Caco-2 (cell line): ENCODE measurements around the gene DPP3. TPM values are rescaled to one million over a fixed set of nuclear protein-coding genes. Genes with fewer than 3 reads are reported as not detected.
A peak's percentile ranks its signal among the peaks of the same experiment; 100 is the strongest.

Experiments used
- BruUV-seq: library from RNA; stranded (reverse); fragments of 400-500 nt; replicated peaks from 2 replicates; lab custom pipeline; 2021; lab: Mats Ljungman, UMichigan
- CTCF ChIA-PET: fragments of 300-600 bp; sonication (Branson Sonifier 250); formaldehyde crosslinking; loops from one replicate; lab custom pipeline; 2022; ENCODE audit warnings: antibody characterized with exemption; lab: Charles Lee
- POLR2A ChIA-PET: fragments of 300-600 bp; sonication (Branson Sonifier 250); formaldehyde crosslinking; loops from one replicate; lab custom pipeline; 2022; ENCODE audit warnings: antibody characterized with exemption; lab: Charles Lee
- DNase-seq, 2 experiments: peaks; one replicate each; pipeline versions ENCODE4 v3.0.0 to v3.0.0-alpha.2; 2020 to 2022
- H3K27me3 ChIP-seq: replicated peaks from 2 replicates; pipeline ENCODE4 v1.6.0; 2011; ENCODE audit warnings: low read length; ENCODE audit not compliant: control insufficient read depth, insufficient read depth
- H3K36me3 ChIP-seq: 2 replicates; pipeline ENCODE4 v1.5.1; 2011; ENCODE audit warnings: low read length; ENCODE audit not compliant: control insufficient read depth, insufficient read depth
- H3K4me1 ChIP-seq: fragments of 250-450 bp; sonication (Bioruptor Pico); 2 replicates; pipeline ENCODE4 v1.5.1; 2020; ENCODE audit warnings: mild to moderate bottlenecking
- H3K4me3 ChIP-seq: 2 replicates; pipeline ENCODE4 v1.5.1; 2011; ENCODE audit warnings: low read depth, mild to moderate bottlenecking, control low read depth, low read length
- H3K9me3 ChIP-seq: fragments of 250-450 bp; sonication (Bioruptor Pico); 2 replicates; pipeline ENCODE4 v1.5.1; 2020; ENCODE audit warnings: mild to moderate bottlenecking, moderate library complexity
- H3K27ac Mint-ChIP-seq: one replicate; pipeline ENCODE4 v1.8.0; 2022; ENCODE audit warnings: mixed read lengths; ENCODE audit not compliant: unreplicated experiment
- H3K27me3 Mint-ChIP-seq: one replicate; pipeline ENCODE4 v1.8.0; 2022; ENCODE audit warnings: mixed read lengths; ENCODE audit not compliant: insufficient read depth, unreplicated experiment
- H3K36me3 Mint-ChIP-seq: one replicate; pipeline ENCODE4 v1.8.0; 2022; ENCODE audit warnings: mild to moderate bottlenecking, mixed read lengths; ENCODE audit not compliant: insufficient read depth, unreplicated experiment
- H3K4me1 Mint-ChIP-seq: one replicate; pipeline ENCODE4 v1.8.0; 2022; ENCODE audit warnings: low read depth, mixed read lengths; ENCODE audit not compliant: unreplicated experiment
- H3K4me3 Mint-ChIP-seq: one replicate; pipeline ENCODE4 v1.8.0; 2022; ENCODE audit warnings: mild to moderate bottlenecking, moderate library complexity, mixed read lengths; ENCODE audit not compliant: unreplicated experiment
- H3K9me3 Mint-ChIP-seq: one replicate; pipeline ENCODE4 v1.8.0; 2022; ENCODE audit warnings: mixed read lengths; ENCODE audit not compliant: unreplicated experiment
- CTCF ChIP-seq, 2 experiments: fragments of 200-600 bp in 1 of 2; IDR thresholded peaks; 1 replicate in 1 of 2; 2 replicates in 1 of 2; pipeline versions ENCODE4 v1.5.1 to v1.8.0; 2011 to 2022; ENCODE audit warnings: antibody characterized with exemption in 1 of 2, control low read depth in 1 of 2, inconsistent platforms in 1 of 2, low read depth in 1 of 2, low read length in 1 of 2, mild to moderate bottlenecking in 1 of 2, moderate library complexity in 1 of 2; ENCODE audit not compliant: insufficient read depth in 1 of 2, severe bottlenecking in 1 of 2, unreplicated experiment in 1 of 2
- intact Hi-C: fragments of 100-400 bp; cut with micrococcal nuclease; formaldehyde crosslinking; loops from one replicate; pipeline ENCODE4 v1.10.0; 2022; ENCODE audit not compliant: unreplicated experiment
- total RNA-seq: library from RNA; stranded (reverse); gene quantifications from 2 replicates; pipeline ENCODE4 v1.2.3, GENCODE V29; 2022

Gene DPP3
- total RNA-seq, 1 experiment from 2014 or later, result 106 TPM

- Histone ChIP-seq H3K27me3 (no peaks in the 10 kb centered on the region; the same call in 1 of the 2 replicates), H3K9me3 (peaks cover 3% of the 10 kb centered on the region; the same call in 1 of the 2 replicates), H3K4me3 (peak overlapping the region; percentile 66), H3K36me3 (no peaks in the 10 kb centered on the region), H3K4me1 (peaks cover 19% of the 10 kb centered on the region)
- intact Hi-C loops, result no loop called here
- H3K4me1 Mint-ChIP-seq, result peaks cover 17% of the 10 kb centered on the region
- H3K27me3 Mint-ChIP-seq, result no peaks in the 10 kb centered on the region
- CTCF ChIA-PET, result interaction anchor here (1.1 to 3.9 kb wide), 6 partner anchors 9 to 210 kb away, joined by 3 to 65 read pairs (median 14); partner anchors contain the start of genes DPP3, MRPL11 and RBM4B
- no peak for TF ChIP-seq CTCF (IDR thresholded peaks at IDR 0.05; ENCODE audit: insufficient read depth in 1 of 2, low read depth in 1 of 2, low read length in 1 of 2, severe bottlenecking in 1 of 2, unreplicated experiment in 1 of 2)
- POLR2A ChIA-PET, result interaction anchor here (0.9 to 1.6 kb wide), 3 partner anchors 12 to 171 kb away, joined by 3 to 57 read pairs (median 4); partner anchors contain the start of genes DPP3, MRPL11 and RBM4
- H3K27ac Mint-ChIP-seq, result peak overlapping the region; percentile 12
- no TSS peak for BruUV-seq
- peak in 1 of 2 experiments; percentile 57 for DNase-seq
- H3K36me3 Mint-ChIP-seq, result peaks cover 11% of the 10 kb centered on the region
- H3K4me3 Mint-ChIP-seq, result peak overlapping the region; percentile 90
- H3K9me3 Mint-ChIP-seq, result peaks cover 9% of the 10 kb centered on the region
Measured at GRCh38 chr11:66467756-66468155, 12.5 kb upstream of the DPP3 start.

GRCh38 chr11:66468691-66469090 is 11.5 kb upstream of the DPP3 start:
- Mint-ChIP-seq H3K4me3 (peak overlapping the region; percentile 90), H3K27me3 (no peaks in the 10 kb centered on the region), H3K4me1 (peaks cover 17% of the 10 kb centered on the region), H3K9me3 (peaks cover under 1% of the 10 kb centered on the region), H3K27ac (no peak overlapping the region), H3K36me3 (peaks cover 13% of the 10 kb centered on the region)
- Histone ChIP-seq H3K36me3 (no peaks in the 10 kb centered on the region), H3K27me3 (no peaks in the 10 kb centered on the region; the same call in 1 of the 2 replicates), H3K4me3 (no peak overlapping the region), H3K4me1 (peaks cover 19% of the 10 kb centered on the region), H3K9me3 (no peaks in the 10 kb centered on the region)
- ChIA-PET POLR2A (interaction anchor here (1.2 kb wide), 1 partner anchor 11 kb away, joined by 14 read pairs; the partner anchor contains the start of gene DPP3), CTCF (interaction anchor here (0.6 to 3.9 kb wide), 5 partner anchors 8 to 51 kb away, joined by 3 to 44 read pairs (median 6); partner anchors contain the start of genes DPP3 and MRPL11)
- intact Hi-C loops, result no loop called here
- no peak for DNase-seq
- BruUV-seq, result TSS peak; percentile 23
- TF ChIP-seq CTCF (IDR thresholded peaks at IDR 0.05; ENCODE audit: insufficient read depth in 1 of 2, low read depth in 1 of 2, low read length in 1 of 2, severe bottlenecking in 1 of 2, unreplicated experiment in 1 of 2), result no peak

GRCh38 chr11:66469441-66469840 is 10.8 kb upstream of the DPP3 start:
- no TSS peak for BruUV-seq
- Histone ChIP-seq H3K9me3 (no peaks in the 10 kb centered on the region), H3K36me3 (no peaks in the 10 kb centered on the region), H3K27me3 (no peaks in the 10 kb centered on the region; the same call in 1 of the 2 replicates), H3K4me1 (peaks cover 19% of the 10 kb centered on the region), H3K4me3 (no peak overlapping the region)
- CTCF ChIA-PET, result interaction anchor here (1.6 to 3.9 kb wide), 3 partner anchors 10 to 51 kb away, joined by 6 to 44 read pairs (median 11); partner anchors contain the start of genes DPP3 and MRPL11
- H3K27me3 Mint-ChIP-seq, result no peaks in the 10 kb centered on the region
- POLR2A ChIA-PET, result interaction anchor here (1.2 kb wide), 1 partner anchor 10 kb away, joined by 14 read pairs; the partner anchor contains the start of gene DPP3
- no peak for TF ChIP-seq CTCF (IDR thresholded peaks at IDR 0.05; ENCODE audit: insufficient read depth in 1 of 2, low read depth in 1 of 2, low read length in 1 of 2, severe bottlenecking in 1 of 2, unreplicated experiment in 1 of 2)
- H3K9me3 Mint-ChIP-seq, result no peaks in the 10 kb centered on the region
- DNase-seq, result no peak
- intact Hi-C loops, result no loop called here
- H3K4me3 Mint-ChIP-seq, result no peak overlapping the region
- peaks cover 20% of the 10 kb centered on the region for H3K36me3 Mint-ChIP-seq
- peaks cover 17% of the 10 kb centered on the region for H3K4me1 Mint-ChIP-seq
- no peak overlapping the region for H3K27ac Mint-ChIP-seq
